KMS-11 (cell line): ENCODE results near the gene CD151.

Source experiments
- H2AFZ ChIP-seq: fragments of 200-600 bp; sonication (generic); 2 replicates; pipeline ENCODE4 v1.6.1; 2016; ENCODE audit warnings: antibody characterized with exemption, mixed run types, low read depth
- H3K27ac ChIP-seq: fragments of 200-600 bp; sonication (generic); 2 replicates; pipeline ENCODE4 v1.6.1; 2016; ENCODE audit warnings: mild to moderate bottlenecking, mixed run types
- H3K27me3 ChIP-seq: fragments of 200-600 bp; sonication (generic); 2 replicates; pipeline ENCODE4 v1.6.1; 2017; ENCODE audit warnings: mild to moderate bottlenecking, low read depth, mixed run types, moderate library complexity; ENCODE audit not compliant: insufficient read depth
- H3K36me3 ChIP-seq: fragments of 200-600 bp; sonication (generic); 2 replicates; pipeline ENCODE4 v1.6.1; 2017; ENCODE audit warnings: mild to moderate bottlenecking, mixed run types; ENCODE audit not compliant: insufficient read depth
- H3K4me1 ChIP-seq: fragments of 200-600 bp; sonication (generic); 2 replicates; pipeline ENCODE4 v1.6.1; 2016; ENCODE audit warnings: mild to moderate bottlenecking, low read depth, mixed run types; ENCODE audit not compliant: poor library complexity, severe bottlenecking
- H3K4me2 ChIP-seq: fragments of 200-600 bp; sonication (generic); 2 replicates; pipeline ENCODE4 v1.7.0; 2016; ENCODE audit warnings: mild to moderate bottlenecking, mixed run types
- H3K4me3 ChIP-seq: fragments of 200-600 bp; sonication (generic); IDR thresholded peaks from 2 replicates; pipeline ENCODE4 v1.6.1; 2017; ENCODE audit warnings: low read depth, low read length, mixed read lengths; ENCODE audit not compliant: insufficient read depth
- H3K79me2 ChIP-seq: fragments of 200-600 bp; sonication (generic); 2 replicates; pipeline ENCODE4 v1.6.1; 2016; ENCODE audit warnings: low read depth, mixed run types; ENCODE audit not compliant: insufficient read depth
- H3K9ac ChIP-seq: fragments of 200-600 bp; sonication (generic); 2 replicates; pipeline ENCODE4 v1.6.1; 2016; ENCODE audit warnings: mild to moderate bottlenecking, mixed run types
- H4K20me1 ChIP-seq: fragments of 200-600 bp; sonication (generic); 2 replicates; pipeline ENCODE4 v1.6.1; 2016; ENCODE audit warnings: mild to moderate bottlenecking, mixed run types; ENCODE audit not compliant: insufficient read depth
- TF ChIP-seq, protein P1 (sequence below): fragments of 200-600 bp; sonication (generic); conservative IDR thresholded peaks from 2 replicates; pipeline ENCODE4 v1.6.1; 2017; ENCODE audit warnings: low read depth, mild to moderate bottlenecking, antibody characterized with exemption, low read length, moderate library complexity, mixed read lengths

The CD151 gene

DNA sequence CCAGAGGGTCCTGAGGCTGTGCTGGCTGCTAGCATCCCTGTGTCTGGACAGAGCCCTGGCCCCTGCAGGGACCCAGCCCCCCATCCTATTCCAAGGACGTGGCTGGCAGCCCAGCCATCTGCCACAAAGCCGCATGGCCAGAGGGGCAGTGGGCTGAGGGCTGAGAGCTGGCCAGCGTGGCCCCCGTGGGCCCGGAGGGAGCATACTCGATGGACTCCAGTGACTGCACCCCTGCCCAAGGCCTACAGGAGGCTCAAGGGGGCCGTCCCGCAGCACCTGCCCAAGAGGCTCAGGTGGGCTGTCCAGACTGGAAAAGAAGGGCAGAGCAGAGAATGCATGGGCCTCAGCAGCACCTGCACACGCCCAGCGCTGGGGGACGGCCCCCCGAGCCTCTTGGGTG lies 23.0 kb downstream of the CD151 start:
- no peaks in the 10 kb centered on the region for H4K20me1 ChIP-seq
- H3K36me3 ChIP-seq = no peaks in the 10 kb centered on the region
- no peak overlapping the region for H3K27ac ChIP-seq
- H3K4me3 ChIP-seq = no peak overlapping the region
- peaks cover 14% of the 10 kb centered on the region for H3K4me1 ChIP-seq
- H3K4me2 ChIP-seq = no peak overlapping the region
- no peak overlapping the region for H3K9ac ChIP-seq
- TF ChIP-seq, protein P1, sequence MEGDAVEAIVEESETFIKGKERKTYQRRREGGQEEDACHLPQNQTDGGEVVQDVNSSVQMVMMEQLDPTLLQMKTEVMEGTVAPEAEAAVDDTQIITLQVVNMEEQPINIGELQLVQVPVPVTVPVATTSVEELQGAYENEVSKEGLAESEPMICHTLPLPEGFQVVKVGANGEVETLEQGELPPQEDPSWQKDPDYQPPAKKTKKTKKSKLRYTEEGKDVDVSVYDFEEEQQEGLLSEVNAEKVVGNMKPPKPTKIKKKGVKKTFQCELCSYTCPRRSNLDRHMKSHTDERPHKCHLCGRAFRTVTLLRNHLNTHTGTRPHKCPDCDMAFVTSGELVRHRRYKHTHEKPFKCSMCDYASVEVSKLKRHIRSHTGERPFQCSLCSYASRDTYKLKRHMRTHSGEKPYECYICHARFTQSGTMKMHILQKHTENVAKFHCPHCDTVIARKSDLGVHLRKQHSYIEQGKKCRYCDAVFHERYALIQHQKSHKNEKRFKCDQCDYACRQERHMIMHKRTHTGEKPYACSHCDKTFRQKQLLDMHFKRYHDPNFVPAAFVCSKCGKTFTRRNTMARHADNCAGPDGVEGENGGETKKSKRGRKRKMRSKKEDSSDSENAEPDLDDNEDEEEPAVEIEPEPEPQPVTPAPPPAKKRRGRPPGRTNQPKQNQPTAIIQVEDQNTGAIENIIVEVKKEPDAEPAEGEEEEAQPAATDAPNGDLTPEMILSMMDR = no peak
- H3K79me2 ChIP-seq = no peaks in the 10 kb centered on the region
- no peak overlapping the region for H2AFZ ChIP-seq
- peaks cover 7% of the 10 kb centered on the region; the same call in 1 of the 2 replicates for H3K27me3 ChIP-seq

DNA sequence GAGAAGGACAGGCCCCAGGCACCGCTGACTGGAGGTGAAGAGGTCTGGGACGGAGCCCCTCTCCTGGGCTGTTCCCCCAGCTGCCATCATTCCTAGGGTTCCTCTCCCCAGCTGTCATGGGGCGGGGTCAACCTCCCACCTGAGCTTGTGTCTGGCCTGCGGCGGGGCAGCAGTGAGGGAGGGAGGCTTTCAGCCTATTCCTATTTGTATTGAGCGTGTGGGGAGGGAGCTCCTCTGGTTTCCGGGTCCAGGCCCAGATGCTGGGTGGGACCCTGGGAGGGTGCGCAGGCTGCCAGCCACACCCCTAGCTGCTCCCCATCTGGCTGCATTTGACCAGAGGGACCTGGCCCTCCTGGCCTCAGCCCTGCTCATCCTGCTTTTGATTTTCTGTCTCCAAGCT lies 23.6 kb downstream of the CD151 start:
- Histone ChIP-seq H3K4me2 (no peak overlapping the region), H3K27ac (no peak overlapping the region), H4K20me1 (no peaks in the 10 kb centered on the region), H3K36me3 (no peaks in the 10 kb centered on the region), H3K79me2 (no peaks in the 10 kb centered on the region), H2AFZ (no peak overlapping the region), H3K27me3 (peaks cover 3% of the 10 kb centered on the region; the same call in 1 of the 2 replicates), H3K9ac (no peak overlapping the region), H3K4me3 (no peak overlapping the region), H3K4me1 (peaks cover 20% of the 10 kb centered on the region)
- TF ChIP-seq, protein P1 = no peak

- Histone ChIP-seq H3K9ac (no peak overlapping the region), H3K36me3 (no peaks in the 10 kb centered on the region), H3K4me1 (peaks cover 20% of the 10 kb centered on the region), H3K4me3 (no peak overlapping the region), H3K27me3 (peaks cover 7% of the 10 kb centered on the region; the same call in 1 of the 2 replicates), H2AFZ (no peak overlapping the region), H4K20me1 (no peaks in the 10 kb centered on the region), H3K4me2 (no peak overlapping the region), H3K27ac (no peak overlapping the region), H3K79me2 (no peaks in the 10 kb centered on the region)
- TF ChIP-seq, protein P1 = no peak
Observed at GRCh38 chr11:858053-858761, 25.5 kb downstream of the CD151 start.

DNA sequence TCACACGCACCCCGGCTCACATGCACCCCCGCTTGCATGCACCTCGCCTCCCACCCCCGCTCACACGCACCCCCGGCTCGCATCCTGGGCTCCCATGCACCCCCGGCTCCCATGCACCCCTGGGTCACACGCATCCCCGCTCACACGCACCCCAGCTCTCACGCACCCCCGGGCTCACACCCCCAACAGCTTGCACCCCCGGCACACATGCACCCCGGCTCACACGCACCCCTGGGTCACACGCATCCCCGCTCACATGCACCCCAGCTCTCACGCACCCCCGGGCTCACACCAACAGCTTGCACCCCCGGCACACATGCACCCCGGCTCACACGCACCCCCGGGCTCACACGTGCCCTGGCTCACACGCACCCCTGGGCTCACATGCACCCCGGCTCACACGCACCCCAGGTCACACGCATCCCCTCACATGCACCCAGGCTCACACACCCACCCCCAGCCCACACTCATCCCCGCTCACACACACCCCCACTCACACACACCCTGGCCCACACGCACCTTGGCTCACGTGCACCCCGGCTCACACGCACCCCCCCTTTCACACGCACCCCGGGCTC lies 26.1 kb downstream of the CD151 start:
- Histone ChIP-seq H4K20me1 (no peaks in the 10 kb centered on the region), H3K4me1 (peaks cover 20% of the 10 kb centered on the region), H3K4me2 (no peak overlapping the region), H3K4me3 (no peak overlapping the region), H3K36me3 (no peaks in the 10 kb centered on the region), H3K9ac (no peak overlapping the region), H3K79me2 (no peaks in the 10 kb centered on the region), H2AFZ (no peak overlapping the region), H3K27ac (no peak overlapping the region), H3K27me3 (peaks cover 7% of the 10 kb centered on the region; the same call in 1 of the 2 replicates)
- TF ChIP-seq, protein P1 = no peak
